OCI-LY7 (cell line): Measurements from ENCODE around the gene GRID2. TPM values are rescaled to one million over a fixed set of nuclear protein-coding genes. Genes with fewer than 3 reads are reported as not detected.

ENCODE experiments used
- BruUV-seq: library from RNA; stranded (reverse); fragments of 400-500 nt; replicated peaks from 2 replicates; lab custom pipeline; 2021; lab: Mats Ljungman, UMichigan
- CTCF ChIA-PET: fragments of 300-600 bp; sonication (Branson Sonifier 250); formaldehyde crosslinking; loops from one replicate; lab custom pipeline; 2022; ENCODE audit warnings: antibody characterized with exemption; ENCODE audit not compliant: unreplicated experiment; lab: Charles Lee
- POLR2A ChIA-PET: fragments of 300-600 bp; sonication (Branson Sonifier 250); formaldehyde crosslinking; loops from one replicate; lab custom pipeline; 2022; ENCODE audit warnings: antibody characterized with exemption; lab: Charles Lee
- DNase-seq: peaks from one replicate; pipeline ENCODE4 v3.0.0-alpha.2; 2015; ENCODE audit warnings: low spot score
- H2AFZ ChIP-seq: fragments of 200-600 bp; sonication (generic), shearing (Covaris generic); 2 replicates; pipeline ENCODE4 v1.6.1; 2014; ENCODE audit warnings: mild to moderate bottlenecking, antibody characterized with exemption, low read length, moderate library complexity
- H3K27ac ChIP-seq: fragments of 200-600 bp; sonication (generic); 2 replicates; pipeline ENCODE4 v1.5.1; 2014; ENCODE audit warnings: mixed run types, low read depth, mild to moderate bottlenecking, moderate library complexity, low read length, inconsistent platforms; ENCODE audit not compliant: poor library complexity, severe bottlenecking
- H3K36me3 ChIP-seq: fragments of 200-600 bp; sonication (generic); 2 replicates; pipeline ENCODE4 v1.6.1; 2014; ENCODE audit warnings: mild to moderate bottlenecking, antibody characterized with exemption, low read length, moderate library complexity, mixed read lengths; ENCODE audit not compliant: insufficient read depth
- H3K4me1 ChIP-seq: fragments of 200-600 bp; sonication (generic); 2 replicates; pipeline ENCODE4 v1.5.1; 2014; ENCODE audit warnings: mild to moderate bottlenecking, low read length; ENCODE audit not compliant: insufficient read depth, poor library complexity, severe bottlenecking
- H3K4me2 ChIP-seq: fragments of 200-600 bp; sonication (generic); 2 replicates; pipeline ENCODE4 v1.6.1; 2014; ENCODE audit warnings: mild to moderate bottlenecking, low read length
- H3K4me3 ChIP-seq: fragments of 200-600 bp; sonication (generic); 2 replicates; pipeline ENCODE4 v1.5.1; 2014; ENCODE audit warnings: mild to moderate bottlenecking, low read depth, low read length; ENCODE audit not compliant: poor library complexity, severe bottlenecking
- H3K79me2 ChIP-seq: fragments of 200-600 bp; sonication (generic); 2 replicates; pipeline ENCODE4 v1.6.1; 2016; ENCODE audit warnings: low read depth, mild to moderate bottlenecking, low read length, moderate library complexity, mixed read lengths; ENCODE audit not compliant: insufficient read depth
- H3K9me2 ChIP-seq: fragments of 200-600 bp; sonication (generic); 2 replicates; pipeline ENCODE4 v1.6.1; 2016; ENCODE audit warnings: mild to moderate bottlenecking, low read length, mixed read lengths; ENCODE audit not compliant: insufficient read depth
- H3K9me3 ChIP-seq: fragments of 200-600 bp; sonication (generic); 2 replicates; pipeline ENCODE4 v1.6.1; 2014; ENCODE audit warnings: mild to moderate bottlenecking, mixed run types, low read length, mixed read lengths
- H4K20me1 ChIP-seq: fragments of 200-600 bp; sonication (generic); 2 replicates; pipeline ENCODE4 v1.6.1; 2014; ENCODE audit warnings: mild to moderate bottlenecking, antibody characterized with exemption, low read length, moderate library complexity, mixed read lengths; ENCODE audit not compliant: insufficient read depth
- CTCF ChIP-seq: fragments of 200-600 bp; sonication (generic); conservative IDR thresholded peaks from 2 replicates; pipeline ENCODE4 v1.5.1; 2014; ENCODE audit warnings: mild to moderate bottlenecking, antibody characterized with exemption, low read length, moderate library complexity, mixed read lengths
- EZH2phosphoT487 ChIP-seq: fragments of 200-600 bp; sonication (generic); IDR thresholded peaks from 2 replicates; pipeline ENCODE4 v1.6.1; 2018; ENCODE audit warnings: low read depth, borderline replicate concordance, mild to moderate bottlenecking, mixed run types, antibody characterized with exemption, low read length, moderate library complexity, mixed read lengths
- intact Hi-C: fragments of 100-400 bp; cut with micrococcal nuclease; formaldehyde crosslinking; loops from one replicate; pipeline ENCODE4 v1.10.0; 2022; ENCODE audit not compliant: unreplicated experiment
- total RNA-seq, 2 experiments: library from RNA; depleted of rRNA in 1 of 2; stranded (reverse); fragments of >200 nt in 1 of 2; shearing (Covaris generic) in 1 of 2; gene quantifications; 2 replicates each; pipeline ENCODE4 v1.2.3, GENCODE V29; 2014 to 2022

GRID2 gene
- total RNA-seq, 2 experiments from 2014 or later: not detected

GRCh38 chr4:93802045-93802444 lies 1498.3 kb downstream of the GRID2 start:
- intact Hi-C loops: no loop called here
- H3K79me2 ChIP-seq: no peaks in the 10 kb centered on the region
- no peak overlapping the region for H3K27ac ChIP-seq
- no peak overlapping the region for H3K4me2 ChIP-seq
- ChIA-PET CTCF (no interaction called here), POLR2A (no interaction called here)
- no peak for DNase-seq
- no peaks in the 10 kb centered on the region for H3K4me1 ChIP-seq
- no peak overlapping the region for H3K4me3 ChIP-seq
- TF ChIP-seq EZH2phosphoT487: no peak
- no peak for TF ChIP-seq CTCF
- no TSS peak for BruUV-seq
- H3K9me3 ChIP-seq: no peaks in the 10 kb centered on the region
- no peak overlapping the region for H2AFZ ChIP-seq
- H4K20me1 ChIP-seq: no peaks in the 10 kb centered on the region
- no peaks in the 10 kb centered on the region for H3K9me2 ChIP-seq
- H3K36me3 ChIP-seq: no peaks in the 10 kb centered on the region

- Histone ChIP-seq H3K9me2 (no peaks in the 10 kb centered on the region), H3K79me2 (no peaks in the 10 kb centered on the region), H3K4me2 (no peak overlapping the region), H3K4me3 (no peak overlapping the region), H3K36me3 (no peaks in the 10 kb centered on the region), H3K27ac (no peak overlapping the region), H2AFZ (no peak overlapping the region), H4K20me1 (no peaks in the 10 kb centered on the region), H3K4me1 (no peaks in the 10 kb centered on the region), H3K9me3 (no peaks in the 10 kb centered on the region)
- no TSS peak for BruUV-seq
- intact Hi-C loops: no loop called here
- ChIA-PET CTCF (no interaction called here), POLR2A (no interaction called here)
- TF ChIP-seq EZH2phosphoT487: no peak
- TF ChIP-seq CTCF: no peak
- no peak for DNase-seq
Observed at GRCh38 chr4:93809773-93810172, 1506.0 kb downstream of the GRID2 start.

- H3K4me3 ChIP-seq: no peak overlapping the region
- TF ChIP-seq CTCF (no peak), EZH2phosphoT487 (no peak)
- H3K4me2 ChIP-seq: no peak overlapping the region
- H3K4me1 ChIP-seq: no peaks in the 10 kb centered on the region
- DNase-seq: no peak
- no peaks in the 10 kb centered on the region for H4K20me1 ChIP-seq
- H3K27ac ChIP-seq: no peak overlapping the region
- no peak overlapping the region for H2AFZ ChIP-seq
- intact Hi-C loops: no loop called here
- POLR2A ChIA-PET: interaction anchor here (0.6 to 0.7 kb wide), 2 partner anchors 174 to 1524 kb away, joined by 3 to 5 read pairs; no protein-coding TSS in a partner anchor
- H3K79me2 ChIP-seq: no peaks in the 10 kb centered on the region
- BruUV-seq: no TSS peak
- no peaks in the 10 kb centered on the region for H3K36me3 ChIP-seq
- CTCF ChIA-PET: no interaction called here
- no peaks in the 10 kb centered on the region for H3K9me2 ChIP-seq
- no peaks in the 10 kb centered on the region for H3K9me3 ChIP-seq
Observed at GRCh38 chr4:93810340-93810992, 1506.7 kb downstream of the GRID2 start.
